GM21529 (cell line): ENCODE data around the gene ENDOV.

Experiments used
- ATAC-seq: cut with Tn5 transposase; IDR thresholded peaks from one replicate; pipeline ENCODE4 v1.9.1; 2021; ENCODE audit not compliant: unreplicated experiment

Gene ENDOV

DNA sequence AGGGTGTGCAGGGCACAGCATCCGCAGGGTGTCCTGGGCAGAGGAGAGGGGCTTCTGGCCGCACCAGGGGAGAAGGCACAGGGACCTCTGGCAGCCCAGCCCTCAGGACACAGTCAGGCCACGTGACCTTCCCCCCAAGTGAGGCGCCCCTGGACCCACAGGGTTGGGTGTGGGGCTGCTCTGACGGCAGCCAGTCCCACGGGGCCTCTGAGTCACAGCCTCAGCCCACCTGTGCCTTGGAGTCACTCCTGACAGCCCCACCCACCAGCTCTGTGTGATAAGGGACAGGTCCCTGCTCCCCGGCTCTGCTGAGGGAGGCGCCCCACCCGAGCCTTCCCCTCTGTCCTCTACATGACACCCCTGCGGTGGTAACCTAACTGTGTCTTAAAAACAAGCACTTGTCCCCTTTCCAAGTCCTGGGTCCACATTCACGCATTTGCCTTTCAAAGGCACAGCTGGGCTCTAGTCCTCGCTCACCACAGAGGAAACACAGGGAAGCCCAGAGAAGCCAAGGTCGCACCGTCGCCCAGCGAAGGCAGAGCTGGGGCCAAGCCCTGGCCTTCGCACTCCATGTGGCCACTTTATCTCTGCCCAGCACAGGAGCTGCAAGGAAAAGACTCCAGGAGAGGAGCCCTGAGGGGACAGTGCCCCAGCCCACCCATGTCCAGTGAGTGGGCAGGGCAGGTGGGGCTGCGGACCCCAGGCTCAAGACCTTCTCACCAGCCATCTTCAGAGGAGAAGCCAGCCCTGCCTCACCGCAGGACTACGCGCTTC, 66.5 kb downstream of the ENDOV start:
- no peak for ATAC-seq

DNA sequence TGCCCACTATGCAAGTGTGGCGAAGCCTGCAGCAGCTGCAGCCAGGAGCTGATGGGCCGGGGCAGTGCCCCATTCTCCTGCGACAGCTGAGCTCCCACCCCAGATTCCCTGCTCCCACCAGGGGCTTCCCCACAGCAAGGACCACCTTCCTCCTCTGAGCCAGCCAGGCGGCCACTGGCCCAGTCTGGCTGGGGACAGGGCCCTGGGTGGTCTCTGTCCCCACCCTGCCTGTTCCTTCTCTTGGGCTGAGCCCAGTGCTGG, 67.0 kb downstream of the ENDOV start:
- ATAC-seq: no peak

DNA sequence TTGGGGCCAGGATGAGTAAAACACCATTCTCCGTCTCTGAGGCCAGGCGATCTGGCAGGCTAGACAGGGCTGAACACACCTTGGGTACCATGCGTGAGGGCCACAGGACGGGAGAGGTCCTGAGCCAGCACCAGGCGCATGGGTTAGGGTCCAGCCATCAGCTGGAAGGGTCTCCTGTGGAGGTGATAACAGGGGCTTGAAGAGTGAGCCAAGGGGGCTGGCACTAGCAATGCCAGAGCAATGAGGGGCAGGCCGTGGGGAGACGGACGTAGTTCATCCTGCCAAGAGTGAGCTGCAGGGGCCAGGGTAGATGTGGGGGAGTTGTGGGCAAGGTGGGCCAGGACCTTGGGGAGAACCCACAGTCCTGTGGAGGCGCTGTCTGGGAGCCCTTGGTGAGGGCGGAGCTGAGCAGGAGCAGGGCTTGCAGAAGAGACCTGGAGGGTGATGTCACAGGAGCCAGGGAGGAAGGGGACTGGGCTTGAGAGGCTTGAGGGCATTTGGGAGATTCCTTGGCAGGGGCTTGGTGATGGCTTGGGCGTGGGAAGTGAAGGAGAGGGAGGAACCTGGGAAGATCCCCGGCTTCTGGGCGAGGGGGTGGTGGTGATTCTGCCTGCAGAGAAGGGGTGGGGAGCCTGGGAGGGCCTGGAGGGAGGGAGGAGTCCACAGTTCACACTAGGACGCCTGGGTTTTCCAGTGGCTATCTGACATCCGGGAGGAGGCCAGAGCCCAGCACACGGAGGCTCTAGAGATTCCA, 67.8 kb downstream of the ENDOV start:
- ATAC-seq: no peak

DNA sequence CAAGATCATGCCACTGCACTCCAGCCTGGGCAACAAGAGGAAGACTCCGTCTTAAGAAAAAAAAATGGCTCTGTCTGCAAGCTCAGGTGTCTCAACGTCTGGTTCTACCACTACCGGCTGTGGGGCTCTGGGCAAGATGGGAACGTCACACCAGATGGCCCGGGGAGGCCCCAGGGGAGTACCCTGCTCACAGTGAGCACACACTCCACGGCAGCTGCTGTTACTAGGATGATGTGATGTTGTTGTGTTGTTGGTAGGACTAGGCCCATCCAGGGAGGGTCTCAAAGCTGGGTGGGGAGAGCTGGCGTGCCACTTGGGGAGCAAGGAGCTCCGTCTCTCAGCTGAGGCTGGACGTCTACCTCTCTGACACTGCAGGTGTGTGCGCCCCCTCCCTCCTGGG, 70.9 kb downstream of the ENDOV start:
- no peak for ATAC-seq

DNA sequence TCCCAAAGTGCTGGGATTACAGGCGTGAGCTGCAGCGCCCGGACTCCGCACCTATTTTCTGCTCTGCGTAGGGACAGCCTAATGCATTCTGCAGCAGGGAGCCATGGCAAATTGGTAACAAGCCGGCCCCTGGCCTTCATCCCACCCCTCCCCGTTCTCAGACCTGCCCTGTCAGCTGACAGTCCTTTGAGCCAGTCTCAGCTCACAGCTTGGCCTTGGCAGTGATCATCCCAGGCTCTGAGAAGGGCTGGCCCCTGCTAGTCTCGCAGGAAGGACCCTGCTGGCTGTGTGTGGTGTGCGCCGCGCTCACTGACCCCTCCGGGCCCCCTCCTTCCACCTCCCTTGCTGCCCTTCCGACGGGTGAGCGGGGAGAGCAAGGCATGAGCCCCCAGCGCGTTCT, 71.7 kb downstream of the ENDOV start:
- no peak for ATAC-seq

DNA sequence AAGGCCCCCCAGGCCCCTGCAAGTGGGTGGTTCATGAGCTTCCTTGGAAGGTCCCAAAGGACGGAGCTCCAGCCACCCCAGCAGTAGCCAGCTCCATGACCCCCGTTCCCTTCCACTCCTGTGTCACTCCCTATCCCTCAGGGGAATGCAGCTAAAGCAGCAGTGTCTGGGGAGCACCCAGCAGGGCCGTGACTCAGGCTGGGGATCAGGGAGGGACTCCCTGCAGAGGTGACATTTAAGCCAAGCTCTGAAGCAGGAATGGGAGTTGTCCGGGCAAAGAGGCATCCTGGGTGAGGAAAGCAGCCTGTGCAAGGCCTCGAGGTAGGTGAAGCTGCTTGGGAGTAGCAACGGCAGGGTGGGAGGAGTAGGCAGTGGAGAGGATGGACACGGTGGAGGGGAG, 72.5 kb downstream of the ENDOV start:
- no peak for ATAC-seq
